ENCODE data around the gene TANK. TPM values are rescaled to one million over a fixed set of nuclear protein-coding genes. Genes with fewer than 3 reads are reported as not detected.
A peak's percentile ranks its signal among the peaks of the same experiment; 100 is the strongest.
"Not testable (repeated sequence)": the region's sequence is repeated elsewhere in the genome, so short reads cannot be mapped to it uniquely, and the experiment has no call there.

Gene TANK
- total RNA-seq, 2 experiments from 2014 or later: 133 to 147 TPM

DNA sequence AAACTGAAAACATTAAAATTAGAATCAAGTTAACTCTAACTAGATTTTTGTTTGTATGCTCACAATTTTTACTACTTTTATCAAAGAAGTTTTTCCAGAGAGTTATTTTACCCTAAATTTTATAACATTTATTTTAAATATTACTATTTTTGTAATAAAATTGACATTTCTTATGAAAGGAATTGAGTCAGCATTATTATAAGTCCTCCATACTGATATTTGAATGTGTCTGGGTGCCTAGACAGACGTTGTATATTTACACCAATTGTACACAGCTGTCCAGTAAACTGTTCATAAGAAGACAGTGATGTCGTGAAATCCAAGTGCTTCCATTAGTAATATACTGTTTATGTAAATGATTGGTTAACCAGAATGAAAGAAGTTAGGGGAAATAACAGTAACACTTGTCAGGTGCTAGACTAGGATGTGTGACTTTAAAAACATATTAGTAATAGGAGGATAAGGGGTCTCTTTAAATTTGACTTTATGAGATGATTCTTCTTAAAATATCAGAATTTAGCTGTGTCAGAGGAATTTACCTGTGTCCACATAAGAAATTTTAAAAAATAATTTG lies 73.7 kb downstream of the TANK start:
- Mint-ChIP-seq H3K9me3 (ENCODE audit: low read depth) (no peaks in the 10 kb centered on the region), H3K4me3 (no peak overlapping the region), H3K36me3 (peaks cover 37% of the 10 kb centered on the region), H3K27me3 (no peaks in the 10 kb centered on the region), H3K4me1 (peaks cover 27% of the 10 kb centered on the region), H3K27ac (peak overlapping the region; percentile 28)
- ATAC-seq: no peak
- DNase-seq: no peak
- CTCF ChIA-PET: interaction anchor here (2.1 kb wide), 1 partner anchor 11 kb away, joined by 6 read pairs; no protein-coding TSS in a partner anchor

DNA sequence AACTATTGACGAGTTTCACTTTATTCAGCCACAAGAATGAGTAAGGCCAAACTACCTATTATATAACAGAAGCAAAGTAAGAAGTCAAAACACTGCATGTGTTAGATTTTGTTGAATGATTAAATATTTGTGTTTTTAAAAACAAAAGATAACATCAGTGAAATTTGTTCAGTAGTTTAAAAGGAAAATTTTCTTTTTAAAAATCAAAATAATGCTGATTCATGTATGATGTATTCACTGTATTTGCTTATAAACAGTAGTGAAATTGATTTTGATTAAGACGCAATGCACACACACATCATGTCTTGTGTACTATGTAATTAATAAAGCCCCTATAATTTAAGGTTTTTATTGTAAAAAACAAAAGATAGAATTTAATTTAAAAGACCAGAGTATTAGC lies 74.4 kb downstream of the TANK start:
- Mint-ChIP-seq H3K27me3 (no peaks in the 10 kb centered on the region), H3K4me3 (no peak overlapping the region), H3K27ac (no peak overlapping the region), H3K4me1 (peaks cover 27% of the 10 kb centered on the region), H3K36me3 (peaks cover 33% of the 10 kb centered on the region), H3K9me3 (ENCODE audit: low read depth) (no peaks in the 10 kb centered on the region)
- DNase-seq (no peak), ATAC-seq (no peak)
- CTCF ChIA-PET: no interaction called here

DNA sequence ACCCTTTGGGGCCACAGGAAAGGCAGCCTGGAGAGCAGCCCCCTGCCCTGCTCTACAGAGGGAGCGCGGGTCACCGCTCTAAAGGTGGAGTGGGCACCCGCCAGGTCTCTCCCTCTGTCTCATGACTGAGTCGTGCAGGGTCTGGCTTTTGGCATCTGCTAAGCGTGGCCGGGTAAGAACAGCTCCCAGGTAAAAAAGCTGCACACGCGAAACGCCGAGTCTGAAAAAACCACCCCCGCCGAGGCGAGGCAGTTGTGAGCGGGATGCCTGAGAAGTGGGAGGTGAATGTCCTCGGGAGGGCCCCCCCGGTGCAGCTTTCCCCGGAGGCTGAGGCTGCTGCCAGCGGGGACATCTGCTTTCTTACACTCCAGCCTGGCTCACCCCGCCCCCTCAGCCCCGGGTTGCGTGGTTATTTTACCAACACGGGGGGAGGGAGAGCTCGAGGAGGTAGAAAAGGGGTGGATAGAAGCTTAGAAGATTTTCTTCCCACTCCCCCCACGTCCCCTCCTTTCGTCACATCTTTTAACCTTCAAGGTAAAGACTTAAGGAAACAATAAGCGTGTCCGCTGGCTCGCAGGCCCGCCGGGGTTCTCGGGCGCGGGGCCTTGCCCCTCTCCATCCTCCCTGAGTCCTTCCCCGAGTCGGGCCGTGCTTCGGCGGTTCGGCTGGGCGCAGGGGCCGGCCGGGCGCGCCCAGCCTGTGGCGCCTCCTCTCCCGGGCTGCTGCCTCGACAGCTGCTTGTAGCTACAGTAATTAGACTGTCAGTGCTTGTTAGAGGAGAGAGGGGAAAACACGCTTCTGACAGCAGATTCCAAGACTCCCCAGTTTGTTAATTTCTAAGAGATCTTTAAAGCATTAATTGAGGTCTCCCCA lies 77.4 kb downstream of the TANK start:
- Mint-ChIP-seq H3K9me3 (ENCODE audit: low read depth) (no peaks in the 10 kb centered on the region), H3K4me3 (peak overlapping the region; percentile 84), H3K4me1 (peaks cover 30% of the 10 kb centered on the region), H3K27me3 (peaks cover 2% of the 10 kb centered on the region), H3K27ac (no peak overlapping the region), H3K36me3 (peaks cover 16% of the 10 kb centered on the region)
- CTCF ChIA-PET: interaction anchor here (1.0 to 1.9 kb wide), 6 partner anchors 9 to 43 kb away, joined by 3 to 8 read pairs (median 4); no protein-coding TSS in a partner anchor
- peak; percentile 55 for DNase-seq
- peak; percentile 63 for ATAC-seq

DNA sequence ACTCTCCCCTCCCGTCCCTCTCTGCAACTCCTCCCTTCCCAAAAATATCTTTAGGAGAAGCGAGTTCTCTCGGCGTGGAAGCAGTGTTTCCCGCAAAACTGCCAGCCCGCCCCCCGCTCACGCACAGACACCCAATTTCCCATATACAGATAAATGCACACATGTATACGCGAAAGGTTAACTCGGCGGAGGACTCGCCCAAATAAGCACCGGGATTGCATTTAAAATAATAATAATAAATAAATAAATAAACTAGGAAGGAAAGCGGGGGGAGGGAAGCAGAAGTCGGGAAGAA lies 78.0 kb downstream of the TANK start:
- H3K4me3 Mint-ChIP-seq: peak overlapping the region; percentile 84
- peaks cover 35% of the 10 kb centered on the region for H3K4me1 Mint-ChIP-seq
- H3K36me3 Mint-ChIP-seq: peaks cover 15% of the 10 kb centered on the region

DNA sequence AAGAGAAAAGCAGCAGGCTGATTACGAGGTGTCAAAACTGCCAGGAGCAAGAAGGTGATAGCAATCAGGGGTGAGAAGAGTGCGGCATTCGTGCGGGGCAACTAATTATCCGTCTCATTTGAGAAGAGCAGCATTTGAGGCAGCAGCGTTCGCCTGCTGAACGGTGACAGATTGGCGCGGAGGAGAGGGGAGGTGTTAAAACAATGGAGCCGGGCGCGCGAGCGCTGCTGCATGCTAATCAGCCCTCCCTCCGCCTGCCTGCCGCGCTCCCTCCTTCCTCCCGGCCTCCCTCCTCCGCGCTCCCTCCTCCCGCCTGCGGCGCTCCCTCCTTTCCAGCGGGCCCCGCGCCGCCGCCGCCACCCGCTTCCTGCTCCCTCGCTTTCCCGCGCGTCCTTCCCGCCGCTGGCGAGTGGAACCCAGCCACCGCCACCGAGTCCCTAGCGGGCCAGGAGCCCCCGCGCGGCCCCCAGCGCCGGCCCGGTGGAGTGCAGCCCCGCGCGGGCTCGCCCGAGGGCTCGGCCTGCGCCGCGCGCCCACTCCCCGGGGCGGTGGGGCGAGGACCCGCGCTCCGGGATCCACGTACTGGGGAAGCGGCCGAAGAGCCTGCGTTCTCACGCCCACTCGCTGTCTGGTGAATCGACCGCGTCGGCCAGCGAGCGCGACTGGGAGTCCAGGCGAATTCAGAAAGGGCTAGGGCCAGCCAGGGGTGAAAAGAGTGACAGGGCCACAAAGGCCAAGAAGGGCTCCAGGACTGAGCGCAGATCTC lies 78.5 kb downstream of the TANK start:
- CTCF ChIA-PET: interaction anchor here (1.3 to 1.9 kb wide), 4 partner anchors 11 to 25 kb away, joined by 4 to 8 read pairs (median 7); no protein-coding TSS in a partner anchor
- Mint-ChIP-seq H3K27ac (peak overlapping the region; percentile 57), H3K4me1 (peaks cover 39% of the 10 kb centered on the region), H3K36me3 (peaks cover 15% of the 10 kb centered on the region), H3K4me3 (peak overlapping the region; percentile 84), H3K9me3 (ENCODE audit: low read depth) (no peaks in the 10 kb centered on the region), H3K27me3 (peaks cover 2% of the 10 kb centered on the region)
- ATAC-seq (peak; percentile 75), DNase-seq (peak; percentile 72)

More for the DNA sequence above, 78.0 kb downstream of the TANK start:
- DNase-seq (no peak), ATAC-seq (no peak)
- Mint-ChIP-seq H3K27me3 (peaks cover 2% of the 10 kb centered on the region), H3K9me3 (ENCODE audit: low read depth) (no peaks in the 10 kb centered on the region), H3K27ac (peak overlapping the region; percentile 57)
- CTCF ChIA-PET: interaction anchor here (1.0 to 1.9 kb wide), 6 partner anchors 8 to 43 kb away, joined by 3 to 8 read pairs (median 4); no protein-coding TSS in a partner anchor

DNA sequence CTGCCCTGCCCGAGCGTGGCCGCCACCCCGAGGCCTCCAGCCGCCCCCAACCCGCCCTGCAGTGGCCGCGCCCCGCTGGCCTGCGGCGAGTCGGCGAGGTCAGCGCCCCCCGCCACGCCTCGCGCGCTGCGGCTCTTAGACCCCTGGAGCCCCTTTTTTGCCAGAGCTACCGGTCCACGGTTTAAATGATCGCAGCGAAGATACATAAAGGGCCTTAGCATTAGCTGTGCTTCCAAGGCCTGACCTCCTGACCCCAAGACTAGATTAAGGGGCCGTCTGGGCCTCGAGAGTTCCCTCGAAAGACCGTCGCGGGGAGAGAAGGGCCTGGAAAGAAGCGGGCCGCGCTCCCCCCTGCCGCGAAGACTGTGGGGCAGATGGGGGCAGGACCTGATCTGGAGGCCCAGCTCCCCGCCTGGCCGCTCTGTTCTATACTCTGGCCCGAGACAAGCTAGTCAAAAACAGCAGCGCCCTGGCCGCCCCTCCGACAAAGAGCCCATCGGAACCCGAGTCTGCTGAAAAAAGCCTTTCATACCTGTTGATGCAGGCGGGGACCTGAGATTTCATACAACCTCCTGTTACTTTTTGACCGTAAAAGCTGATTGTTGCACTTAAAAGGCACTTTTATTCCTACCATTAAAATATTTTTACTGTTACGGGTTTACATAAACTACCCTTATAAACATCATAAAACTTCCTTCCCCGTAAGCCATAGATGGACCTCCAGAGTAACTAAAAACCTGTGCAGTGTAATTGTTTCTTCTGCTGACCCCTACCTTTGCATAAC lies 79.3 kb downstream of the TANK start:
- Mint-ChIP-seq H3K27ac (no peak overlapping the region), H3K27me3 (peaks cover 4% of the 10 kb centered on the region), H3K4me3 (no peak overlapping the region), H3K9me3 (ENCODE audit: low read depth) (no peaks in the 10 kb centered on the region), H3K36me3 (peaks cover 14% of the 10 kb centered on the region), H3K4me1 (peaks cover 43% of the 10 kb centered on the region)
- ATAC-seq: no peak
- no peak for DNase-seq
- CTCF ChIA-PET: interaction anchor here (0.6 to 1.5 kb wide), 7 partner anchors 8 to 835 kb away, joined by 3 to 7 read pairs (median 4); no protein-coding TSS in a partner anchor

DNA sequence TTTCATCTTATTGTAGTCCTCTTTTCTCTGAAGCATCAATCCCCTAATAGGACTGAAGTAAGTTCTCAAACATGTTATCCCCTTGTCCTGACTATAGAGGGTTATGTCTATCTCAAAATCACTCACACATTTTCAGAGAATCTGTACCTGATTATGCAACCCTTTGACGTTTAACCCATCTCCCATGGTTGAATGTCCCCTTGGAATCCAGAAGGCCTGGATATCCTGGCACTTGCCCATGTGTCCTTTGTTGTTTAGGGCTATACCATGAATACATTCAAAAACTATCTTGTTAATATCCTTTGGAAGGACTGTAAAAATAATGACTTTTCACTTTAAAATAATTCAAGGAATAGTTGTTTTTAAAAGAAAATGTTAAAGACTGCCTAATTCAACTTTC lies 81.7 kb downstream of the TANK start:
- Mint-ChIP-seq H3K27ac (no peak overlapping the region), H3K4me3 (no peak overlapping the region), H3K36me3 (peaks cover 10% of the 10 kb centered on the region)

DNA sequence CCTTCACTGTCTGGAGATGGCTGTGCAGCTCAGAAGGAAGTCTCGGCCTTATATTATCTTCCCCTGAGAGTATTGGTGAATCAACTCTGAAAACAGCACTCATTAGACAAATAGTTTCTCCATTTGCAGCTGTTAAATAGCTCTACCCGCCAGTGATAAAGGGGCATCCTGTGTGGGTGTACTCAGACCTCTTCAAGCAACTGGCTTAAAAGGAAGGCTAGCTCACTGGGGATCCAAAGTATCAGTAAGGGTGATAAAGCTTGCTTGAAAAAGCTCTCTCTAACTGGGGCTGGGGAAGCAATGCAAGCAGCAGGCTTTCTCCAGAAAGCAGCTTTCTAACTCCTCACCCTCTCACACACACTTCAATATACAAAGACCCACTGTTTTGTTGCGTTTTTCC lies 83.1 kb downstream of the TANK start:
- ATAC-seq (no peak), DNase-seq (no peak)
- no peaks in the 10 kb centered on the region for H3K9me3 Mint-ChIP-seq (ENCODE audit: low read depth)
- peaks cover 47% of the 10 kb centered on the region for H3K4me1 Mint-ChIP-seq
- peaks cover 17% of the 10 kb centered on the region for H3K27me3 Mint-ChIP-seq
- peak overlapping the region; percentile 39 for H3K4me3 Mint-ChIP-seq
- peaks cover 13% of the 10 kb centered on the region for H3K36me3 Mint-ChIP-seq
- H3K27ac Mint-ChIP-seq: peak overlapping the region; percentile 77
- CTCF ChIA-PET: interaction anchor here (0.9 to 1.5 kb wide), 5 partner anchors 8 to 31 kb away, joined by 3 to 4 read pairs (median 3); no protein-coding TSS in a partner anchor

More for the DNA sequence above, 81.7 kb downstream of the TANK start:
- CTCF ChIA-PET: interaction anchor here (0.9 to 1.0 kb wide), 2 partner anchors 9 to 25 kb away, joined by 3 to 4 read pairs; no protein-coding TSS in a partner anchor
- Mint-ChIP-seq H3K9me3 (ENCODE audit: low read depth) (no peaks in the 10 kb centered on the region), H3K27me3 (peaks cover 13% of the 10 kb centered on the region), H3K4me1 (peaks cover 52% of the 10 kb centered on the region)
- DNase-seq: no peak
- ATAC-seq: no peak

DNA sequence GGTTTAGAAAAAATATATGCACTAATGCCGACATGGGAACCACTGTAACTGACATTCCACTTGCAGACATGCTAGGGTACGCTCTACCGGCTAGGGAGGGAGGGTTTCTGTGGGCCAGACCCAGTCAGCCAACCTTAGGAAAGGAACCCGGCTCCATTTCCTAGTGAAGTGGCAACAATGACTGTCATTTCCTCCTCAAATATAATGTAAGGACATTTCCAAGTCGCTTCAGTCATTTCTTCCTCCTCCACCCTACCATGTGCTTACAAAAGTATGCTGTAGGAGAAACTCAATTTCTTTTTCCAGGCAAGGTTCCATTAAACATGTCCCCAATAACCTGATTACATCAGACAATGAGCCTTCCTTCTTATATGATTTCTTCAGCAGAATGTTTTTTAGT lies 83.7 kb downstream of the TANK start:
- H3K4me1 Mint-ChIP-seq: peaks cover 44% of the 10 kb centered on the region
- peaks cover 13% of the 10 kb centered on the region for H3K36me3 Mint-ChIP-seq
- H3K9me3 Mint-ChIP-seq (ENCODE audit: low read depth): no peaks in the 10 kb centered on the region
- H3K27me3 Mint-ChIP-seq: peaks cover 17% of the 10 kb centered on the region
- CTCF ChIA-PET: interaction anchor here (0.7 to 1.5 kb wide), 4 partner anchors 11 to 40 kb away, joined by 3 to 4 read pairs (median 4); no protein-coding TSS in a partner anchor
- ATAC-seq (no peak), DNase-seq (no peak)
- peak overlapping the region; percentile 87 for H3K4me3 Mint-ChIP-seq
- H3K27ac Mint-ChIP-seq: peak overlapping the region; percentile 92

DNA sequence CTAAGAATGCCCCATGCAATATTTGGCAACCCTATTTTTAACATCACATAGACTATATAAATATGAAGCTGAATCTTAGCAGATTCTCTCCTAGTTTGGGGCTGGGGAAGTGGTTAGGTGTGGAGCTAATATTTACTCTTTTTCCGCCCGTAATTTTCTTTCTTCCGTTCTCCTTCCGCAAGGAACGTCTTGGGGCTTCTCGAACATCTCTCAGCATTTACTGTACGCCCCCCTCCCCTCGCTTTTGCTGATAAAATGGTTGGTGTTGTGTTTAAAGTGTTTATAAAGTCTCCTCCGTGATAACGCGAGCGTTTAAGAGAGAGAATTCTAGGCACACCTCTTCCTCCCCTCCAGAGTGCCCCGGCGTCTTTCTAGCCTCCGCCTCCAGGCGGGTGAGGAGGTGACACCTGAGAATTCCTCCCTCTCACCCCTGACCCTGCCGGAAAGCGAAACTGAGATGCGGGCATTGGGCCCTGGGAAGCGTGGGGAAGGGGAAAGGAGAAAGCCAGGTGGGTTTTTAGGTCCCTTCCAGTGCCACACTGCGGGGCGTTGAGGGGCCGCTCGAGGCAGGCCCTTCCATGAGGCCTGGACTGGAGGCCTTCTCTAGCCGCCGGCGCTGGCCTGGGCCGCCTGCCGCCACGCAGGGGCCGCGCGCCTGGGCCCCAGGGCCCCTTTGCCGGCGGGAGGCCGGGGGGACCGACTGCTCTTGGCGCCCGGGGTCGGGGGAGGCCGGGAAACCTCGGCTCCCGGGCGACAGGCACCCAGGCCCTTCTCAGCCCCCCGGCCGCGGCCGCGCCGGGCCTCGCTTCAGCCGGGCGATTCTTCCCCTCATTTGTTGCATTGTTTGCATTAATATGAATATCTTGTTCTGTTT lies 84.4 kb downstream of the TANK start:
- H3K4me3 Mint-ChIP-seq: peak overlapping the region; percentile 87
- peak overlapping the region; percentile 92 for H3K27ac Mint-ChIP-seq
- H3K36me3 Mint-ChIP-seq: peaks cover 13% of the 10 kb centered on the region
- CTCF ChIA-PET: interaction anchor here (0.7 to 1.1 kb wide), 3 partner anchors 21 to 39 kb away, joined by 3 read pairs; no protein-coding TSS in a partner anchor
- H3K9me3 Mint-ChIP-seq (ENCODE audit: low read depth): not testable (repeated sequence)
- H3K4me1 Mint-ChIP-seq: peaks cover 44% of the 10 kb centered on the region
- peaks cover 17% of the 10 kb centered on the region for H3K27me3 Mint-ChIP-seq
- DNase-seq: peak; percentile 84
- peak; percentile 98 for ATAC-seq

DNA sequence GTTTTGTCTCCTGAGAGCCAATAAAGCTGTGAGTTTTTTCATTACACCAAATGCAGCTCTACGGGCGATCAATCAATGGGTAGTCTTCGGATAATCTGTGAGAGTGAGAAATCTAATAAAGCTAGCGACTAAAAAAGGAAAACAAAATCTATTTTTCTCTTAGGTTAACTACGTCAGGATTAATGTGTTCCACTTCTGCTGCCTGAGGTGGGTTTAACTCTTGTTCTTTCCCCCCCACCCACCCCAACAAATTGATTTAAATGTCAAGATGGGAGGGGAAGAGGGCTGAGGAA lies 85.0 kb downstream of the TANK start:
- ATAC-seq (no peak), DNase-seq (no peak)
- H3K4me3 Mint-ChIP-seq: peak overlapping the region; percentile 86
- H3K4me1 Mint-ChIP-seq: peaks cover 44% of the 10 kb centered on the region
- H3K27me3 Mint-ChIP-seq: peaks cover 17% of the 10 kb centered on the region
- H3K27ac Mint-ChIP-seq: peak overlapping the region; percentile 90
- CTCF ChIA-PET: interaction anchor here (1.0 to 1.1 kb wide), 2 partner anchors 22 to 29 kb away, joined by 3 read pairs; no protein-coding TSS in a partner anchor
- H3K36me3 Mint-ChIP-seq: peaks cover 13% of the 10 kb centered on the region
- H3K9me3 Mint-ChIP-seq (ENCODE audit: low read depth): no peaks in the 10 kb centered on the region

DNA sequence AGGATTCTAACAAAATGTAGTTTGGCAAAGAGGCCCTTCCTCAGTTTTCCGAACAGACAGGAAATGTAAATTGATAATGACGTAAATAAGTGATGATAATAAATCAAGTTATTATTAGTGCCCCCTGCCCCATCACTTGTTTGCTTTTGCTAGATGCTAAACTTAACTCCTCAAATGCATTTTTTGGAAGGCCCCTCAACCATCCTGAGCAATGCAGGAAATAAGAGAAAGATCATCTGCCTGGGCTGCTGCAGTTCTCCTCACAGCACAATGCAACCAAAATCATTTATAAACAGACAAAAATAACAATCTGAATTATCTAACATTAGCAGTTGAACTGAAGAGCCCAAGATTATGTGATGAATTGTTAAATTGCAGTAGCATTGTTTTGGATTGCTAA lies 85.4 kb downstream of the TANK start:
- Mint-ChIP-seq H3K4me3 (peak overlapping the region; percentile 86), H3K4me1 (peaks cover 44% of the 10 kb centered on the region), H3K36me3 (peaks cover 13% of the 10 kb centered on the region), H3K9me3 (ENCODE audit: low read depth) (no peaks in the 10 kb centered on the region), H3K27me3 (peaks cover 17% of the 10 kb centered on the region), H3K27ac (peak overlapping the region; percentile 90)
- CTCF ChIA-PET: interaction anchor here (1.0 to 1.1 kb wide), 2 partner anchors 22 to 28 kb away, joined by 3 read pairs; no protein-coding TSS in a partner anchor
- DNase-seq: no peak
- ATAC-seq: no peak

Measured in activated CD8-positive, alpha-beta memory T cell treated with anti-CD3 and anti-CD28 coated beads, Interleukin-2, amount 10 ng/mL, durations not matched to agents 7 days and 5 days (primary cell).